ENCODE measurements around the gene GALC.

DNA sequence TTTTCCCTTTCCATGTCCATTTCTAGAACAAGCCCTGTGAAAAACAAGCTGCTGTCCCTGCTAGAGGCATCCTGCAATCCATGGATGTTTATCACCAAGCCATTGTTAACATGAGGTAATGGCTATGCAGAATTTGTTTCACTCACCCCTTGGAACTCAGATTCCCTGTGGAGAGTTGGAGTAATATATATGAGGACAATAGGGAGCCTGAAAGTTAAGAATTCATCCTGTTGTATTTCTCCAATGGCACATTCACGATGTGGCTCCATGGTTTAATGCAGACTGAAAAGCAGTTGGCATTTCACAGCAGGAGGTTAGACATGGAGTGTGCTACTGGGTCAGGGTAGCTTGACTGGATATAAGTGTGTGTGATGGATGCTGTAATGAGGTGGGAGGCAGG, 44.3 kb upstream of the GALC start:
- TF ChIP-seq, protein P1, sequence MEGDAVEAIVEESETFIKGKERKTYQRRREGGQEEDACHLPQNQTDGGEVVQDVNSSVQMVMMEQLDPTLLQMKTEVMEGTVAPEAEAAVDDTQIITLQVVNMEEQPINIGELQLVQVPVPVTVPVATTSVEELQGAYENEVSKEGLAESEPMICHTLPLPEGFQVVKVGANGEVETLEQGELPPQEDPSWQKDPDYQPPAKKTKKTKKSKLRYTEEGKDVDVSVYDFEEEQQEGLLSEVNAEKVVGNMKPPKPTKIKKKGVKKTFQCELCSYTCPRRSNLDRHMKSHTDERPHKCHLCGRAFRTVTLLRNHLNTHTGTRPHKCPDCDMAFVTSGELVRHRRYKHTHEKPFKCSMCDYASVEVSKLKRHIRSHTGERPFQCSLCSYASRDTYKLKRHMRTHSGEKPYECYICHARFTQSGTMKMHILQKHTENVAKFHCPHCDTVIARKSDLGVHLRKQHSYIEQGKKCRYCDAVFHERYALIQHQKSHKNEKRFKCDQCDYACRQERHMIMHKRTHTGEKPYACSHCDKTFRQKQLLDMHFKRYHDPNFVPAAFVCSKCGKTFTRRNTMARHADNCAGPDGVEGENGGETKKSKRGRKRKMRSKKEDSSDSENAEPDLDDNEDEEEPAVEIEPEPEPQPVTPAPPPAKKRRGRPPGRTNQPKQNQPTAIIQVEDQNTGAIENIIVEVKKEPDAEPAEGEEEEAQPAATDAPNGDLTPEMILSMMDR (IDR thresholded peaks at IDR 0.05): no peak
- no peak for TF ChIP-seq POLR2A (IDR thresholded peaks at IDR 0.05)

All from heart left ventricle (tissue), 13 donors.